Gastrocnemius medialis (tissue), 4 donors: Measurements from ENCODE around the gene STAMBPL1. TPM values are rescaled to one million over a fixed set of nuclear protein-coding genes. Genes with fewer than 3 reads are reported as not detected.

Source experiments
- ATAC-seq, 2 donors: fragments of 150-250 bp; one replicate each; pipeline ENCODE4 v1.9.1; 2016
- DNase-seq, 2 donors: peaks; one replicate each; pipeline ENCODE4 v3.0.0-alpha.2; 2019
- H3K27ac ChIP-seq, 4 donors: fragments of 200-600 bp; sonication (generic); 1 replicate in 1 of 4; 2 replicates in 3 of 4; pipeline ENCODE4 v1.5.1; 2016 to 2018; ENCODE audit warnings: mild to moderate bottlenecking in 2 of 4, moderate library complexity in 1 of 4
- H3K27me3 ChIP-seq, 3 donors: fragments of 200-600 bp; sonication (generic) in 2 of 3; 1 replicate in 1 of 3; 2 replicates in 2 of 3; pipeline versions ENCODE4 v1.5.1 to v1.6.0; 2016 to 2019; ENCODE audit warnings: mild to moderate bottlenecking in 1 of 3, moderate library complexity in 1 of 3
- H3K36me3 ChIP-seq, 2 donors: fragments of 200-600 bp; sonication (generic) in 1 of 2; one replicate each; pipeline ENCODE4 v1.5.1; 2017 to 2018
- H3K4me1 ChIP-seq, 2 donors: fragments of 200-600 bp; sonication (generic) in 1 of 2; one replicate each; pipeline ENCODE4 v1.5.1; 2016 to 2017; ENCODE audit warnings: mild to moderate bottlenecking in 2 of 2
- H3K4me3 ChIP-seq, 4 donors: fragments of 200-600 bp; sonication (generic) in 3 of 4; 1 replicate in 1 of 4; 2 replicates in 3 of 4; pipeline ENCODE4 v1.5.1; 2016 to 2019; ENCODE audit warnings: mild to moderate bottlenecking in 2 of 4
- H3K9me3 ChIP-seq, 3 donors: fragments of 200-600 bp; sonication (generic) in 2 of 3; 1 replicate in 1 of 3; 2 replicates in 2 of 3; pipeline ENCODE4 v1.5.1; 2016 to 2019
- CTCF ChIP-seq, 5 experiments: fragments of 450-650 bp in 3 of 5; fragments of 200-600 bp in 2 of 5; sonication (generic) in 2 of 5; IDR thresholded peaks in 4 of 5; conservative IDR thresholded peaks in 1 of 5; 1 replicate in 4 of 5; 2 replicates in 1 of 5; pipeline ENCODE4 v1.5.1; 2016 to 2019; ENCODE audit warnings: antibody characterized with exemption in 5 of 5, mild to moderate bottlenecking in 3 of 5, moderate library complexity in 3 of 5
- POLR2A ChIP-seq, 2 donors: fragments of 450-650 bp; IDR thresholded peaks; one replicate each; pipeline ENCODE4 v1.6.1; 2017; ENCODE audit warnings: antibody characterized with exemption in 2 of 2, mild to moderate bottlenecking in 2 of 2, moderate library complexity in 2 of 2
- in situ Hi-C, 4 donors: fragments of 200-750 bp; cut with MboI; loops; one replicate each; pipeline versions ENCODE4 v1.15.0 to v1.8.0; 2017; ENCODE audit warnings: low sequenced_read_pairs in 4 of 4
- intact Hi-C: fragments of 100-400 bp; cut with DNase I; formaldehyde crosslinking; loops from one replicate; pipeline ENCODE4 v1.15.1; 2023; ENCODE audit warnings: low total_unique reads
- total RNA-seq, 4 donors: library from RNA; depleted of rRNA; stranded (reverse); fragments of >200 nt; gene quantifications; one replicate each; pipeline versions ENCODE4 v1.1.0 to v1.2.3, GENCODE V29; 2016

The STAMBPL1 gene
- total RNA-seq, 4 donors from 2014 or later, result 0.72 to 1.4 (median 1.0) TPM

GRCh38 chr10:88874281-88874680 is 5.8 kb upstream of the STAMBPL1 start:
- Histone ChIP-seq H3K4me1 (peaks cover under 1 to 3% of the 10 kb centered on the region in 2 donors), H3K27me3 (peaks cover 0 to 7% (median 6%) of the 10 kb centered on the region in 3 donors), H3K27ac (no peak overlapping the region), H3K36me3 (no peaks in the 10 kb centered on the region), H3K9me3 (no peaks in the 10 kb centered on the region), H3K4me3 (no peak overlapping the region)
- no peak for TF ChIP-seq CTCF (IDR thresholded peaks at IDR 0.05 in 4 of 5, conservative IDR thresholded peaks at IDR 0.05 in 1 of 5)
- no peak for TF ChIP-seq POLR2A (IDR thresholded peaks at IDR 0.05)
- intact Hi-C loops, result no loop called here
- DNase-seq (no peak), ATAC-seq (no peak)
- in situ Hi-C loops, result no loop called here

GRCh38 chr10:88875081-88875480 is 5.0 kb upstream of the STAMBPL1 start:
- in situ Hi-C loops, result loop anchor here in 1 of 4 donors (5.0 kb wide), 1 partner anchor 38 kb away; no protein-coding TSS in a partner anchor
- ATAC-seq (no peak), DNase-seq (no peak)
- peaks cover 0 to 10% (median 6%) of the 10 kb centered on the region in 3 donors for H3K27me3 ChIP-seq
- no peak for TF ChIP-seq CTCF (IDR thresholded peaks at IDR 0.05 in 4 of 5, conservative IDR thresholded peaks at IDR 0.05 in 1 of 5)
- no peak for TF ChIP-seq POLR2A (IDR thresholded peaks at IDR 0.05)
- intact Hi-C loops, result no loop called here
- no peaks in the 10 kb centered on the region for H3K36me3 ChIP-seq
- H3K4me1 ChIP-seq, result peaks cover 8% of the 10 kb centered on the region in 2 donors
- no peaks in the 10 kb centered on the region for H3K9me3 ChIP-seq
- H3K4me3 ChIP-seq, result no peak overlapping the region
- H3K27ac ChIP-seq, result no peak overlapping the region

GRCh38 chr10:88877298-88877697 is 2.7 kb upstream of the STAMBPL1 start:
- in situ Hi-C loops, result loop anchor here in 1 of 4 donors (5.0 kb wide), 1 partner anchor 40 kb away; no protein-coding TSS in a partner anchor

GRCh38 chr10:88880282-88881076 is 434 bp downstream of the STAMBPL1 start:
- intact Hi-C loops (loop anchor here (2.0 to 5.0 kb wide), 2 partner anchors 52 to 112 kb away; partner anchors contain the start of gene FAS), in situ Hi-C loops (no loop called here)
- Histone ChIP-seq H3K27ac (peak overlapping the region; percentile 67 to 83 (median 80)), H3K9me3 (no peaks in the 10 kb centered on the region), H3K4me3 (peak overlapping the region; percentile 66 to 85 (median 74)), H3K27me3 (peaks cover 0 to 10% (median 6%) of the 10 kb centered on the region in 3 donors), H3K36me3 (no peaks in the 10 kb centered on the region), H3K4me1 (peaks cover 8 to 21% of the 10 kb centered on the region in 2 donors)
- peak in 1 of 5 experiments; percentile 23 for TF ChIP-seq CTCF (IDR thresholded peaks at IDR 0.05 in 4 of 5, conservative IDR thresholded peaks at IDR 0.05 in 1 of 5)
- TF ChIP-seq POLR2A (IDR thresholded peaks at IDR 0.05), result peak; percentile 34 to 62
- DNase-seq (peak; percentile 34 to 60), ATAC-seq (peak; percentile 76 to 81)

More at GRCh38 chr10:88877298-88877697, 2.7 kb upstream of the STAMBPL1 start:
- H3K27ac ChIP-seq, result no peak overlapping the region
- no peaks in the 10 kb centered on the region for H3K36me3 ChIP-seq
- peaks cover 0 to 10% (median 6%) of the 10 kb centered on the region in 3 donors for H3K27me3 ChIP-seq
- H3K4me3 ChIP-seq, result no peak overlapping the region
- H3K9me3 ChIP-seq, result no peaks in the 10 kb centered on the region
- ATAC-seq, result no peak
- H3K4me1 ChIP-seq, result peaks cover 8 to 21% of the 10 kb centered on the region in 2 donors
- TF ChIP-seq CTCF (IDR thresholded peaks at IDR 0.05 in 4 of 5, conservative IDR thresholded peaks at IDR 0.05 in 1 of 5) (no peak), POLR2A (IDR thresholded peaks at IDR 0.05) (no peak)
- intact Hi-C loops, result no loop called here
- DNase-seq, result no peak
